Superior temporal gyrus (tissue), 1 donor: Measurements from ENCODE around the gene IL31RA.
"Not testable (repeated sequence)": the region's sequence is repeated elsewhere in the genome, so short reads cannot be mapped to it uniquely, and the experiment has no call there.

ENCODE experiments used
- DNase-seq: peaks from one replicate; pipeline ENCODE4 v3.0.0-alpha.2; 2016; ENCODE audit errors: extremely low spot score

Gene IL31RA

DNA sequence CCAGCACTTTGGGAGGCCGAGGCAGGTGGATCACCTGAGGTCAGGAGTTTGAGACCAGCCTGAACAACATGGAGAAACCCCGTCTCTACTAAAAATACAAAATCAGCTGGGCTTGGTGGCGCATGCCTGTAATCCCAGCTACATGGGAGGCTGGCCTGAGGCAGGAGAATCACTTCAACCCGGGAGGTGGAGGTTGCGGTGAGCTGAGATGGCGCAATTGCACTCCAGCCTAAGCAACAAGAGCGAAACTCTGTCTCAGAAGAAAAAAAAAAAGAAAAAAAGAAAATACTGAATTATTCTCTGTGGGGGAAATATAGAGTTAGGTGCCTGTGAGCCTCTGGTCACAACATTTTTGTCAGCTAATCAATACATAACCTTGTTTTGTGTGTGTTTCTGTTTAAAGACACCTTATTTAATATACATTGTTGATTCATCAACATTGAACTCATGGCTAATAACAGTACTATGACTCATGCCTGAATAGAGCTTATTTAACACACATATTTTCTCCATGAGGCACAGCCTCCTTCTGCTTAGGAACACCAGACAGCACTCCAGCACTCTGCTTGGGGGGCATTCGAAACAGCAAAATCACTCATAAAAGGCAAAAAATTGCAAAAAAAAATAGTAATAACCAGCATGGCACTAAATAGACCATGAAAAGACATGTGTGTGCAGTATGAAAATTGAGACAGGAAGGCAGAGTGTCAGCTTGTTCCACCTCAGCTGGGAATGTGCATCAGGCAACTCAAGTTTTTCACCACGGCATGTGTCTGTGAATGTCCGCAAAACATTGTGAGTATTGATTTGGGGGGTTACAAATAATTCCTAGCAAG is at the start of gene IL31RA:
Gene IL31RA, plus strand, starts transcription at position 519 of the 836 bp plus-strand sequence. Its CDS starts 214 bp downstream, at position 733.
- DNase-seq = no peak

GRCh38 chr5:55808814-55809213 is 42.3 kb upstream of the IL31RA start:
- not testable (repeated sequence) for DNase-seq

GRCh38 chr5:55815939-55816338 is 35.2 kb upstream of the IL31RA start:
- DNase-seq = not testable (repeated sequence)

DNA sequence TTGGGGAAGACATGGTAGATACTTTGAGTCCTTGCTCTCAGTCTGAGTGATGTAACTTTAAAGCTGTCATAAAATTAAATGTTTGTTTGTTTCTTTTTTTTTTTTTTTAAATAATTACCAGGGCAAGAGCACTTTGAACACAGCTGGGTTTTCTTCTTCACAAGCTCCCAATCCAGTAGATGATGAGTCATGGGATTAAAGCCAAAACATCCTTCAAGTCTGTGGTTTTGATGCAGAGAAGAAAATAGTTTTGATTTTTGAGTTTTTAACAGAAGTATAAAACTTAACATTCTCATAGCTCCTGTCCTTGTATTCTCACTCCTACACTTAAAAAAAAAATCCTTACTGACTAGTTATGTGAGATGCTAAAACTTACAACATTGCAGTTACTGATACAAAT is 34.8 kb upstream of the IL31RA start:
- DNase-seq = no peak

DNA sequence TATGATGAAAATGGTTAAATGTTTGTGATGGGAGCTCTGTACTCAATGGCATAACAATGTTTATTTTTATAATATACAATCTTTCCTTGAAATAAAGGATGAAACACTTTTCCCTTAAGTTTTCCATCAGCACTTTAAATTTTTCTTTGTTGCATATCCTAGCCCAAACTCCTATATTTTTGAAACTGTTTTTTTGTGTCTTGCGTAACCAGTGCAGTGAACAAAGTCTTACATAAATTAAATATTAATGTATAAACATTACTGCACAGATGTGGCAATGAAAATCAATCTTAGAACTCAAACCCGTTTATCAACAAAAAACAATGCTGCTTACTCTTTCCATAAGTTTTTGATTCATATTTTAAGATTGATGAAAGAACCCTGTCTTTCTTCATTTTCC is 34.1 kb upstream of the IL31RA start:
- DNase-seq = no peak

GRCh38 chr5:55820488-55820887 is 30.7 kb upstream of the IL31RA start:
- DNase-seq = no peak

DNA sequence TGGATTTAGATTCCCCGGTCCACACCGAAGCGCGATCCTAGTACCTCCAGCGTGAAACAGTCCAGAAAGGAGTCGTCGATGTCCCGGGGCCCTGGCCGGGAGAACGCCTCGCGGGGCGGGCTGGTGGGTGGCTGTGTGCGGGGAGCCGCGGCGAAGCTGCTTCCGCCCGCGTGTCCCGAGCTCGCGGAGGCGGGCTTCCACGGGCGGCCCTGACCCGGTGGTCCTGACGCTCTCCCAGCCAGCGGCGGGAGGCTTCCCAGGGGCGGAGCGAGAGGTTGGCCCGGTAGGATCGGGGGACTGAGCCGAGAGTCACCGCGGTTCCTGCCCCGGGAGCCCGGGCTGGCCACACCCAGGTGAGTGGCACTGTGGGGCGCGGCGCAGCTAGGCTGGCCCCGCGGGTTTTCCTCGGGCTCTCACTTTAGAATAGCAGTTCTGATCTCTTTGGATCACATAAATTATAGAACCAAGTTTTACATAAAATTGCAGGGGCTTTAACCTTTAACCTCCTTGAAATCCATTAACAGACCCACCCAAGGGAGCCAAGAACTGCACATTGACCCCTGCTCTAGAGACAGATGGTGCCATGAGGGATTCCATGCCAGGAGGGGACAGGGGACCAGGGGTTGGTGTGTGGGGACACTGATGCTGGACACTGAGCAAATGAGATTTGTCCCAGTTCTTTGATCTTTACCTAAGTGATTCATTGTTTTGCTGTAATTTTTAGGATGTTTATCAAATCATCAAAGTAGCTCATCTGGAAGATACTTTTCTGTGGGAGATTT is 29.2 kb upstream of the IL31RA start:
- DNase-seq = no peak

DNA sequence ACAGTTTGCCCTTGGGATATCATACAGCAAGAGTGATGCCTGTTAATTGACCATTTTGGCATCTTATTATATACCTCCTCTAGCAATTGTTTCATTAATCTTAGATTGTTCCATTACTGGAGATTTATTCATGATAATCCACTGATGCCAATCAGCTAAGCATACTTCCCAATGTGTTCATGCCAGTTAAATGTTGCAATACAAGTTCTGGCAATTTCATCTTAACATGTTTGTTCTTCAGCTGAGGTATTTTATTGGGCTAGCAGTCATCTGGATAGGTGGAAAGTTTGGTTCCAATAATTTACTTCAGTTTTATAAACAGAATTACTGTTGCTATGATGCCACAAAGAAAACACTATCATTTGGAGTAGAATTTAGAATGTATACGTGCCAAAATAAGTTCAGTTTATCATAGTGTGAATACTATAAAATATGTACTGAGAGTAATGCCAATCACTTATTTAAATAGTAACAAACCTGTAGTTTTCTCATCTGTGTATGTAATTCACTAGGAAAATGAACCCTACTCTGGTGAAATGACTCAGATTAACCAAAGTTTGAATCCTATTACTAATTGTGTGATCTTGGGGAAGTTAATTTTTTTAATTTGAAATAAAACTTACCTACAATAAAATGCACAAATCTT is 27.9 kb upstream of the IL31RA start:
- DNase-seq = no peak

- DNase-seq = no peak
These were observed 21.2 kb upstream of the IL31RA start for GRCh38 chr5:55829956-55830355.

GRCh38 chr5:55832446-55832845 is 18.7 kb upstream of the IL31RA start:
- no peak for DNase-seq

DNA sequence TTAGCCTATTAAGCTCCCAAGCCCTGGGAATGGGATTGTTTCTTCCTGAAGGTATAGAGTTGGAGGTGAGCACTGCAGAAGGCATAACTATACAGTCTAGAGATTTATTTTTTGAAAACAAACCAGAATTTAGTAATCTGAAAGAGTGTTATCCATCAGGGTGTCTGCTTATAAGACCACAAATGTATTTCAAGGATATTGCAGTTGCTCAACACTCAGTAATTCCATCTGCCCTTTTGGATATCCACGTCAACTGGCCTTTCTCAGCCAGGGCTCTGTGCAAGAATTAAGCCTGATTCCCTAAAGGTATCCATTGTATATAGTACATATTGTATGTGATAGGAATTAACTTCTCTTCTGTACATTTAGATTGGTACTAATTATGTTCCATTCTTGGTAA is 15.0 kb upstream of the IL31RA start:
- no peak for DNase-seq

- no peak for DNase-seq
These were observed 9.2 kb upstream of the IL31RA start for GRCh38 chr5:55841976-55842375.

GRCh38 chr5:55847837-55848236 is 3.3 kb upstream of the IL31RA start:
- no peak for DNase-seq

DNA sequence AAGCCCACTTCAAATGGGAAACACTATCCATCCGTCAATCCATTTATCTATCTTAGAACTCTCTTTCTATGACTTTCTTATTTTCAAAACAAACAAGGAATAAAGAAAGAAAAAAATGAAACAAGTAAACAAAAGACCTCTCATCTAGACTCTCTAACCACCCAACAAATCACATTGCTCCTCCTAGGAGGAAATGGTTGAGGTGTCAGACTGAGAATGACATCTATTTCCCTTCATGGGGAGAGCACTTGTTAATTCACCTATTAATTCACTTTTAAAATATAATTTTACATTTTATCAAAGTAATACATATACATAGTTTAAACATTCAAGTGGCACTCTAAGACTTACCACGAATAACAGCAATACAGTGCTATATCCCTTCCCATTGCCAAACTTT is 2.4 kb upstream of the IL31RA start:
- no peak for DNase-seq

DNA sequence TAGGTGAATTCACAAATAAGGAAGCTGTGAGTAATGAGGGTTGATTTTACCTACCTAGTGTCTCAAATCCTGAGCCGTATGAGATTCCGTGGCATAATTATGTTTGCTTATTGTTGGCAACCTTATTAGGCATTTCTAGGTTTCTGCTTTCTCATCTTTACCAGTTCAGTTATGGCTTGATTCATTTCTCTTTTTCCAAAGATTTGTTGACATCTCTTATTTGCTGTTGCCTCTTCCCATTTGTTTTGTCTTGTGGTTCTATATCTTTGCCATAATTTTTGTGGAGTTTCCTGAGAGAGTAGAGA is 470 bp downstream of the IL31RA start:
- DNase-seq = no peak

- DNase-seq = no peak
These were observed 1.3 kb downstream of the IL31RA start for GRCh38 chr5:55852503-55852902.

- no peak for DNase-seq
These were observed 2.0 kb downstream of the IL31RA start for GRCh38 chr5:55853041-55853670.

DNA sequence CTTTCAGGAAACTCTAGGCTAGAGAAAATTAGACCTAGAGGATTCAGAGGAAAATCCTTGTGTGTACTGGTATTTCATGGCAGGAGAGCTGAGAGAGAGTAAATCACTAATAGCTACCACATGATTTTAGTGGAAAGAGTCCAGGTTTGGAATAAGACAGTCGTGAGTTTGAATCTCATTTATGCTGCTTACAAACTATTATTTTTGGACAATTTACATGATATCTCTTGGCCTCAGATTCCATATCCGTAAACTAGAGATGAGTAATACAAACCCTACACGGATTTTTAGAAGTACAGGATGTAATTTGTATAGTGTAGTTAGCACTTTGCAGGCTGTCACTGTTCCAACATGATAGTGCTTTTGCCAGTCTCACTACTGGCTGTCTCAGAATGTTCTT is 2.7 kb downstream of the IL31RA start:
- DNase-seq = no peak

- no peak for DNase-seq
These were observed 4.4 kb downstream of the IL31RA start for GRCh38 chr5:55855509-55855908.

DNA sequence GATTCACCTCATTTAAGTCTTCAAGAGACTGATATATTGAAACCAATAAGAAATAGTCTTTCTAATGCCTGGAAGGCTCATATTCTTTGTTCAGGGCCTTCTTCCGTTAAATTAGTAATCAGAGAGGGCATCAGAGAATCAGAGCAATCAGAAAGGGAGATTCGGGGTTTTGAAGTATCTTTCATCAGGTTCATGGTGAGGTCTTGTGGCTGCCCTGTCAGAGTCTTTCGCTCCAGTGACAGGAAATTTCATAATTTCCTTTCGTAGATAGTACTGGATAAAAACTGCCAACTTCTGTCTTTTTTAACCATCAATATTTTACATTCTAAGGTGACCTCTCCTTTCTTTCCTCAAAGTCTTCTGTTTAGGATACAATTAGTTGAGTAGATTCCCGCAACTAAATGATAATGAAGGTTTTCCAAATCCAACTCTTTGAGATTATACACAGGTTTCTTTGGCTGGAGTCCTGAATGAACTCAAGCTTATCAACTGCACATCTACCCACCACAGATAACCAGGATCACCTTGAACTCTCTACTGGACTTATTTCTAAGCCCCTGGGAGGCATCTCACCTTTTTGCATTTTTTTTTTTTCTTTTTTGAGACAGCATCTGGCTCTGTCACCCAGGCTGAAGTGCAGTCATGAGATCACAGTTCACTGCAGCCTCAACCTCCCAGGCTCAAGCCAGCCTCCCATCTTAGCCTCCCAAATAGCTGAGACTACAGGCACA is 5.5 kb downstream of the IL31RA start:
- DNase-seq = no peak

DNA sequence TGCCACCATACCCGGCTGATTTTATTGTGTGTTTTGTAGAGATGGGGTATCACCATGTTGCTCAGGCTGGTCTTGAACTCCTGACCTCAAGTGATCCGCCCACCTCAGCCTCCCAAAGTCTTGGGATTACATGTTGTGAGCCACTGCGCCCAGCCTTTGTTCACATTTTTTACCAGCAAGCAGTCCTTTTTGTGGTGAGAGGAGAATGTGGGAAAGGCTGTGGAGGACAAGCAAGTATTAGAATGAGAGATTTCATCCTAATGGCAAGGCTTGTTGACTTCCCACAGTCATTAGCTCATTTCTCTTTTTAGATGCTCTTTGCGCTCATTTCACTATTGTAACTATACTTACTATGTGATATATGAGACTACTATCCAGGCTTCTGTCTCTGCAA is 6.1 kb downstream of the IL31RA start:
- no peak for DNase-seq

DNA sequence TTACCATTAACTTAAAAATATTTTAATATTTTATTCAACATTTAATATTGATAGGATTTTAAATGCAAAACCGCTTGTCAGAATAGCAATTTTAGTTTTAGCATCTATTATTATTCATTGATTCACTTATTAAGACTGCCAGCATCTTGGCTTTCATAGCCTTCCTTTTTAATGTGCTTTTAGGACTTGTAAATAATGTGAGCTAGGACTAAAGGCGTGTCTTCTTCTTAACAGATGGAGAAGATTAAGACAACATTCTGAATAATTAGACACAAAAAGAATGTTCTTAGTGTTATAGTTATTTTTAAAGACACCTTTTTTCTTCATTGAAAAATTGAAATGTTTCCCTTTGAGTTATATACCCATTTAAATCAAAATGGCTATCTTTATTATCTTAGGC is 6.9 kb downstream of the IL31RA start:
- DNase-seq = no peak
